HepG2 (cell line): ENCODE data around the gene AMZ2. TPM values are rescaled to one million over a fixed set of nuclear protein-coding genes. Genes with fewer than 3 reads are reported as not detected.

Experiments used
- ARNT2 ChIP-seq: sonication (generic); formaldehyde crosslinking; IDR thresholded peaks from 2 replicates; pipeline ENCODE4 v1.8.0; 2022; ENCODE audit warnings: mild to moderate bottlenecking, low read depth, missing genetic modification reagents, moderate library complexity
- GPN1 ChIP-seq: sonication (generic); formaldehyde crosslinking; IDR thresholded peaks from 2 replicates; pipeline ENCODE4 v1.5.1; 2020; ENCODE audit warnings: missing genetic modification reagents, borderline replicate concordance
- KLF15 ChIP-seq: sonication (generic); formaldehyde crosslinking; IDR thresholded peaks from 2 replicates; pipeline ENCODE4 v1.8.1; 2023; ENCODE audit warnings: borderline replicate concordance, mild to moderate bottlenecking, inconsistent platforms, missing genetic modification reagents, mixed read lengths
- MIXL1 ChIP-seq: IDR thresholded peaks from 2 replicates; pipeline ENCODE4 v1.6.1; 2016
- NFRKB ChIP-seq: fragments of 450-650 bp; IDR thresholded peaks from 2 replicates; pipeline ENCODE4 v1.6.1; 2017
- RAD21 ChIP-seq: fragments of 450-650 bp; formaldehyde crosslinking; IDR thresholded peaks from 2 replicates; pipeline ENCODE4 v1.5.0; 2020; ENCODE audit warnings: mild to moderate bottlenecking
- SP5 ChIP-seq: IDR thresholded peaks from 2 replicates; pipeline ENCODE4 v1.6.1; 2016; ENCODE audit warnings: low read depth, borderline replicate concordance
- TBX2 ChIP-seq: sonication (generic); formaldehyde crosslinking; IDR thresholded peaks from 2 replicates; pipeline ENCODE4 v1.5.0; 2020; ENCODE audit warnings: missing genetic modification reagents, mild to moderate bottlenecking, borderline replicate concordance
- THYN1 ChIP-seq: sonication (generic); formaldehyde crosslinking; IDR thresholded peaks from 2 replicates; pipeline ENCODE4 v1.8.1; 2023; ENCODE audit warnings: low read depth, mild to moderate bottlenecking, moderate library complexity, missing genetic modification reagents, borderline replicate concordance
- ZKSCAN1 ChIP-seq: fragments of 150-350 bp; IDR thresholded peaks from 2 replicates; pipeline ENCODE4 v1.6.1; 2014; ENCODE audit warnings: low read length
- ZNF546 ChIP-seq: sonication (generic); formaldehyde crosslinking; conservative IDR thresholded peaks from 2 replicates; pipeline ENCODE4 v1.8.1; 2023; ENCODE audit warnings: mild to moderate bottlenecking, missing genetic modification reagents
- ZNF552 ChIP-seq: sonication (generic); formaldehyde crosslinking; IDR thresholded peaks from 2 replicates; pipeline ENCODE4 v1.9.0; 2022; ENCODE audit warnings: missing genetic modification reagents, mild to moderate bottlenecking, borderline replicate concordance
- ZSCAN12 ChIP-seq: sonication (generic); formaldehyde crosslinking; IDR thresholded peaks from 2 replicates; pipeline ENCODE4 v1.9.0; 2021; ENCODE audit warnings: mild to moderate bottlenecking, missing genetic modification reagents
- polyA plus RNA-seq, 8 experiments: library from polyadenylated mRNA; depleted of rRNA in 3 of 8; stranded (reverse) in 7 of 8; unstranded in 1 of 8; fragments of >200 nt; fragmentation: Illumina TruSeq in 4 of 8; extraction: Trizol in 4 of 8; gene quantifications; 2 replicates each; pipeline versions ENCODE4 v1.2.1 to v1.2.3, GENCODE V29; 2011 to 2016; ENCODE audit warnings: low read depth in 4 of 8, missing spikeins in 1 of 8, mixed read lengths in 1 of 8; ENCODE audit not compliant: insufficient read depth in 1 of 8
- total RNA-seq, 5 experiments: library from RNA; depleted of rRNA; stranded (reverse); fragments of >200 nt; fragmentation: Illumina TruSeq; extraction: Trizol; gene quantifications; 2 replicates each; pipeline ENCODE4 v1.2.3, GENCODE V29; 2016; ENCODE audit warnings: low read depth in 1 of 5
- TF ChIP-seq, protein P1 (sequence below): sonication (generic); formaldehyde crosslinking; IDR thresholded peaks from 2 replicates; pipeline ENCODE4 v1.8.0; 2022; ENCODE audit warnings: missing genetic modification reagents, mild to moderate bottlenecking, borderline replicate concordance
- TF ChIP-seq, protein P2 (sequence below), 2 experiments: fragments of 450-650 bp in 1 of 2; sonication (generic) in 1 of 2; formaldehyde crosslinking; IDR thresholded peaks; 2 replicates each; pipeline versions ENCODE4 v1.5.0 to v1.8.0; 2020 to 2022; ENCODE audit warnings: mild to moderate bottlenecking in 1 of 2, missing genetic modification reagents in 1 of 2

The AMZ2 gene
- total and polyA plus RNA-seq, 2 of the 13 experiments (the other 11 are each of a cell fraction or from before 2014, with no cell fraction given): 86.9 to 90.2 TPM

DNA sequence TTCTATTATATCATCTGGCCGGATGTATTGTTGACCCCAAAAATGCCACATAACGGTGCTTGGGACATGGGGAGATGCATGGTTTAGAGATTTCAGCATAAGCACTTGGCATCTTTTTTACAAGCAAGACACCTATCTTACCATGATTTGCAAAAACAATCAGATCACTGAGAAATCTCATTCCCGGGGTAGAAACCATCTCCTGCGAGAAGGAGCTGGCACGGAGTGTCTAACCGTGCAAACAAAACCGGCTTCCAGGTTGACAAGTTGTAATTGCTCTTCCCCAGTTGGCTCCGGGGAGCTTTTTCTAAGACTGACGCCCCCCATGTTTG, 42.1 kb downstream of the AMZ2 start (continued):
- TF ChIP-seq ARNT2 (CRISPR knock-in tag) (no peak), MIXL1 (CRISPR knock-in tag) (no peak), GPN1 (CRISPR knock-in tag) (no peak), TBX2 (no peak), ZNF546 (no peak), RAD21 (CRISPR knock-in tag) (no peak), THYN1 (no peak), NFRKB (no peak), ZNF552 (no peak), SP5 (no peak), KLF15 (no peak), ZSCAN12 (CRISPR knock-in tag) (0 out of 2 replicates have a peak, but pooled peaks have one; percentile 38), ZKSCAN1 (no peak)
- TF ChIP-seq, protein P1, sequence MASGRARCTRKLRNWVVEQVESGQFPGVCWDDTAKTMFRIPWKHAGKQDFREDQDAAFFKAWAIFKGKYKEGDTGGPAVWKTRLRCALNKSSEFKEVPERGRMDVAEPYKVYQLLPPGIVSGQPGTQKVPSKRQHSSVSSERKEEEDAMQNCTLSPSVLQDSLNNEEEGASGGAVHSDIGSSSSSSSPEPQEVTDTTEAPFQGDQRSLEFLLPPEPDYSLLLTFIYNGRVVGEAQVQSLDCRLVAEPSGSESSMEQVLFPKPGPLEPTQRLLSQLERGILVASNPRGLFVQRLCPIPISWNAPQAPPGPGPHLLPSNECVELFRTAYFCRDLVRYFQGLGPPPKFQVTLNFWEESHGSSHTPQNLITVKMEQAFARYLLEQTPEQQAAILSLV (CRISPR knock-in tag): no peak
- TF ChIP-seq, protein P2, sequence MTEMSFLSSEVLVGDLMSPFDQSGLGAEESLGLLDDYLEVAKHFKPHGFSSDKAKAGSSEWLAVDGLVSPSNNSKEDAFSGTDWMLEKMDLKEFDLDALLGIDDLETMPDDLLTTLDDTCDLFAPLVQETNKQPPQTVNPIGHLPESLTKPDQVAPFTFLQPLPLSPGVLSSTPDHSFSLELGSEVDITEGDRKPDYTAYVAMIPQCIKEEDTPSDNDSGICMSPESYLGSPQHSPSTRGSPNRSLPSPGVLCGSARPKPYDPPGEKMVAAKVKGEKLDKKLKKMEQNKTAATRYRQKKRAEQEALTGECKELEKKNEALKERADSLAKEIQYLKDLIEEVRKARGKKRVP (CRISPR knock-in tag; IDR thresholded peaks at IDR 0.05): 0 out of 4 replicates have a peak, but pooled peaks of 1 of the 2 experiments have one; percentile 3
- TF ChIP-seq, all 625 proteins: peak for 3
